ENCODE measurements around the gene ACYP2.

DNA sequence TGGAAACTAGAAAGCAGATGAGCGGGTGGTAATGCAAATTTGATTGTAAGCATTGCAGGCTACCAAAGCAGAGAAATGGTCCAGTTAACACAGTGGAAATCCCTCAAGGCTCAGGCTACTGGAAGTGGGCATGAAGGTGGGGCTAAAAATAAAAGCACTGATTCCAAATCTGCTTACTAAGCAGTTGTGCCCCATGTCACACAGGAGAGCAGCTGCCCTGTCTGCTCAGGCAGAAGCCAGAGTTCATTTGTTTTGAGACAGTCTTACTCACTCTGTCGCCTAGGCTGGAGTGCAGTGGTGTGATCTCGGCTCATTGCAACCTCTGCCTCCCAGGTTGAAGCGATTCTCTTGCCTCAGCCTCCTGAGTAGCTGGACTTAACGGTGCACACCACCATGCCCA, 183.1 kb downstream of the ACYP2 start:
- TF ChIP-seq, protein P1, sequence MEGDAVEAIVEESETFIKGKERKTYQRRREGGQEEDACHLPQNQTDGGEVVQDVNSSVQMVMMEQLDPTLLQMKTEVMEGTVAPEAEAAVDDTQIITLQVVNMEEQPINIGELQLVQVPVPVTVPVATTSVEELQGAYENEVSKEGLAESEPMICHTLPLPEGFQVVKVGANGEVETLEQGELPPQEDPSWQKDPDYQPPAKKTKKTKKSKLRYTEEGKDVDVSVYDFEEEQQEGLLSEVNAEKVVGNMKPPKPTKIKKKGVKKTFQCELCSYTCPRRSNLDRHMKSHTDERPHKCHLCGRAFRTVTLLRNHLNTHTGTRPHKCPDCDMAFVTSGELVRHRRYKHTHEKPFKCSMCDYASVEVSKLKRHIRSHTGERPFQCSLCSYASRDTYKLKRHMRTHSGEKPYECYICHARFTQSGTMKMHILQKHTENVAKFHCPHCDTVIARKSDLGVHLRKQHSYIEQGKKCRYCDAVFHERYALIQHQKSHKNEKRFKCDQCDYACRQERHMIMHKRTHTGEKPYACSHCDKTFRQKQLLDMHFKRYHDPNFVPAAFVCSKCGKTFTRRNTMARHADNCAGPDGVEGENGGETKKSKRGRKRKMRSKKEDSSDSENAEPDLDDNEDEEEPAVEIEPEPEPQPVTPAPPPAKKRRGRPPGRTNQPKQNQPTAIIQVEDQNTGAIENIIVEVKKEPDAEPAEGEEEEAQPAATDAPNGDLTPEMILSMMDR (IDR thresholded peaks at IDR 0.05), result no peak
- TF ChIP-seq POLR2A (IDR thresholded peaks at IDR 0.05) (no peak), EP300 (IDR thresholded peaks at IDR 0.05; ENCODE audit: low read depth) (no peak)

All from transverse colon (tissue), 3 donors.